ENCODE measurements around the gene ACOX3.

The ACOX3 gene

GRCh38 chr4:8467016-8467415 is 26.5 kb upstream of the ACOX3 start:
- DNase-seq (ENCODE audit: low read depth) = no peak

GRCh38 chr4:8465615-8466611 is 25.4 kb upstream of the ACOX3 start:
- no peak for DNase-seq (ENCODE audit: low read depth)

- DNase-seq (ENCODE audit: low read depth) = no peak
Observed at GRCh38 chr4:8464381-8464780, 23.9 kb upstream of the ACOX3 start.

- no peak for DNase-seq (ENCODE audit: low read depth)
Observed at GRCh38 chr4:8463811-8464210, 23.3 kb upstream of the ACOX3 start.

- no peak for DNase-seq (ENCODE audit: low read depth)
Observed at GRCh38 chr4:8461616-8462015, 21.1 kb upstream of the ACOX3 start.

GRCh38 chr4:8461086-8461485 is 20.6 kb upstream of the ACOX3 start:
- DNase-seq (ENCODE audit: low read depth) = no peak

- DNase-seq (ENCODE audit: low read depth) = no peak
Observed at GRCh38 chr4:8459867-8460445, 19.4 kb upstream of the ACOX3 start.

- DNase-seq (ENCODE audit: low read depth) = no peak
Observed at GRCh38 chr4:8457646-8458252, 17.2 kb upstream of the ACOX3 start.

GRCh38 chr4:8453957-8454356 is 13.4 kb upstream of the ACOX3 start:
- DNase-seq (ENCODE audit: low read depth) = no peak

GRCh38 chr4:8451440-8452182 is 11.1 kb upstream of the ACOX3 start:
- no peak for DNase-seq (ENCODE audit: low read depth)

GRCh38 chr4:8446122-8446521 is 5.6 kb upstream of the ACOX3 start:
- no peak for DNase-seq (ENCODE audit: low read depth)

- no peak for DNase-seq (ENCODE audit: low read depth)
Observed at GRCh38 chr4:8443801-8444200, 3.3 kb upstream of the ACOX3 start.

GRCh38 chr4:8442596-8443358 is 2.3 kb upstream of the ACOX3 start:
- no peak for DNase-seq (ENCODE audit: low read depth)

GRCh38 chr4:8441499-8442091 is 1.1 kb upstream of the ACOX3 start:
- no peak for DNase-seq (ENCODE audit: low read depth)

GRCh38 chr4:8439914-8440491 is 520 bp downstream of the ACOX3 start:
- DNase-seq (ENCODE audit: low read depth) = no peak

GRCh38 chr4:8439168-8439567 is 1.4 kb downstream of the ACOX3 start:
- no peak for DNase-seq (ENCODE audit: low read depth)

- DNase-seq (ENCODE audit: low read depth) = no peak
Observed at GRCh38 chr4:8438743-8439142, 1.8 kb downstream of the ACOX3 start.

GRCh38 chr4:8437281-8437680 is 3.2 kb downstream of the ACOX3 start:
- DNase-seq (ENCODE audit: low read depth) = no peak

GRCh38 chr4:8435656-8436121 is 4.8 kb downstream of the ACOX3 start:
- no peak for DNase-seq (ENCODE audit: low read depth)

- DNase-seq (ENCODE audit: low read depth) = no peak
Observed at GRCh38 chr4:8434251-8435073, 6.1 kb downstream of the ACOX3 start.
